Measurements from ENCODE around the gene ROBO1. TPM values are rescaled to one million over a fixed set of nuclear protein-coding genes. Genes with fewer than 3 reads are reported as not detected.
A peak's percentile ranks its signal among the peaks of the same experiment; 100 is the strongest.

The ROBO1 gene
- total RNA-seq, 1 experiment from 2014 or later = 73.4 TPM

GRCh38 chr3:78799681-78800080 is 968.1 kb downstream of the ROBO1 start:
- no peak for DNase-seq
- Histone ChIP-seq H3K27ac (no peak overlapping the region), H3K36me3 (no peaks in the 10 kb centered on the region), H3K9me3 (replicated peaks) (no peaks in the 10 kb centered on the region), H3K4me1 (peaks cover 7% of the 10 kb centered on the region), H3K4me3 (no peak overlapping the region), H3K27me3 (no peaks in the 10 kb centered on the region)

GRCh38 chr3:78798266-78798832 is 969.4 kb downstream of the ROBO1 start:
- no peaks in the 10 kb centered on the region for H3K9me3 ChIP-seq (replicated peaks)
- H3K27ac ChIP-seq = no peak overlapping the region
- H3K27me3 ChIP-seq = no peaks in the 10 kb centered on the region
- peaks cover 15% of the 10 kb centered on the region for H3K4me1 ChIP-seq
- no peak for DNase-seq
- H3K36me3 ChIP-seq = no peaks in the 10 kb centered on the region
- no peak overlapping the region for H3K4me3 ChIP-seq

GRCh38 chr3:78794431-78794830 is 973.4 kb downstream of the ROBO1 start:
- peak overlapping the region; percentile 55 for H3K27ac ChIP-seq
- no peaks in the 10 kb centered on the region for H3K9me3 ChIP-seq (replicated peaks)
- peaks cover 32% of the 10 kb centered on the region for H3K4me1 ChIP-seq
- no peaks in the 10 kb centered on the region for H3K27me3 ChIP-seq
- no peak overlapping the region for H3K4me3 ChIP-seq
- no peaks in the 10 kb centered on the region for H3K36me3 ChIP-seq
- DNase-seq = peak; percentile 59 to 76

GRCh38 chr3:78792733-78793132 is 975.1 kb downstream of the ROBO1 start:
- DNase-seq = no peak
- Histone ChIP-seq H3K27ac (no peak overlapping the region), H3K27me3 (no peaks in the 10 kb centered on the region), H3K36me3 (no peaks in the 10 kb centered on the region), H3K9me3 (replicated peaks) (no peaks in the 10 kb centered on the region), H3K4me1 (peaks cover 32% of the 10 kb centered on the region), H3K4me3 (no peak overlapping the region)

- H3K4me3 ChIP-seq = no peak overlapping the region
- H3K4me1 ChIP-seq = peaks cover 32% of the 10 kb centered on the region
- H3K9me3 ChIP-seq (replicated peaks) = no peaks in the 10 kb centered on the region
Observed at GRCh38 chr3:78792212-78792611, 975.6 kb downstream of the ROBO1 start.

GRCh38 chr3:78791753-78792152 is 976.0 kb downstream of the ROBO1 start:
- Histone ChIP-seq H3K27ac (peak overlapping the region; percentile 43), H3K9me3 (replicated peaks) (no peaks in the 10 kb centered on the region), H3K4me3 (no peak overlapping the region), H3K4me1 (peaks cover 32% of the 10 kb centered on the region), H3K36me3 (no peaks in the 10 kb centered on the region), H3K27me3 (no peaks in the 10 kb centered on the region)
- peak; percentile 50 to 70 for DNase-seq

More at GRCh38 chr3:78792212-78792611, 975.6 kb downstream of the ROBO1 start:
- DNase-seq = no peak
- Histone ChIP-seq H3K36me3 (no peaks in the 10 kb centered on the region), H3K27ac (no peak overlapping the region), H3K27me3 (no peaks in the 10 kb centered on the region)

GRCh38 chr3:78788839-78789238 is 979.0 kb downstream of the ROBO1 start:
- Histone ChIP-seq H3K27ac (no peak overlapping the region), H3K9me3 (replicated peaks) (no peaks in the 10 kb centered on the region), H3K4me1 (peaks cover 20% of the 10 kb centered on the region)

GRCh38 chr3:78785004-78785403 is 982.8 kb downstream of the ROBO1 start:
- Histone ChIP-seq H3K27me3 (no peaks in the 10 kb centered on the region), H3K9me3 (replicated peaks) (no peaks in the 10 kb centered on the region), H3K36me3 (no peaks in the 10 kb centered on the region), H3K4me1 (no peaks in the 10 kb centered on the region), H3K27ac (no peak overlapping the region), H3K4me3 (no peak overlapping the region)
- no peak for DNase-seq

More at GRCh38 chr3:78788839-78789238, 979.0 kb downstream of the ROBO1 start:
- no peak for DNase-seq
- no peaks in the 10 kb centered on the region for H3K36me3 ChIP-seq
- no peaks in the 10 kb centered on the region for H3K27me3 ChIP-seq
- no peak overlapping the region for H3K4me3 ChIP-seq

- Histone ChIP-seq H3K4me3 (no peak overlapping the region), H3K27ac (no peak overlapping the region), H3K36me3 (no peaks in the 10 kb centered on the region), H3K4me1 (no peaks in the 10 kb centered on the region), H3K9me3 (replicated peaks) (no peaks in the 10 kb centered on the region), H3K27me3 (no peaks in the 10 kb centered on the region)
- DNase-seq = no peak
Observed at GRCh38 chr3:78781351-78781750, 986.4 kb downstream of the ROBO1 start.

- H3K4me1 ChIP-seq = no peaks in the 10 kb centered on the region
- no peak for DNase-seq
Observed at GRCh38 chr3:78765671-78766485, 1001.9 kb downstream of the ROBO1 start.

GRCh38 chr3:78764634-78765033 is 1003.2 kb downstream of the ROBO1 start:
- no peaks in the 10 kb centered on the region for H3K27me3 ChIP-seq
- no peak for DNase-seq
- no peaks in the 10 kb centered on the region for H3K36me3 ChIP-seq
- no peaks in the 10 kb centered on the region for H3K4me1 ChIP-seq
- no peak overlapping the region for H3K4me3 ChIP-seq
- no peaks in the 10 kb centered on the region for H3K9me3 ChIP-seq (replicated peaks)
- no peak overlapping the region for H3K27ac ChIP-seq

More at GRCh38 chr3:78765671-78766485, 1001.9 kb downstream of the ROBO1 start:
- H3K9me3 ChIP-seq (replicated peaks) = no peaks in the 10 kb centered on the region
- H3K36me3 ChIP-seq = no peaks in the 10 kb centered on the region
- H3K4me3 ChIP-seq = no peak overlapping the region
- H3K27me3 ChIP-seq = no peaks in the 10 kb centered on the region
- no peak overlapping the region for H3K27ac ChIP-seq

- no peaks in the 10 kb centered on the region for H3K36me3 ChIP-seq
- H3K27me3 ChIP-seq = no peaks in the 10 kb centered on the region
- no peak overlapping the region for H3K27ac ChIP-seq
- no peaks in the 10 kb centered on the region for H3K4me1 ChIP-seq
- no peaks in the 10 kb centered on the region for H3K9me3 ChIP-seq (replicated peaks)
- H3K4me3 ChIP-seq = no peak overlapping the region
- DNase-seq = no peak
Observed at GRCh38 chr3:78762121-78762520, 1005.7 kb downstream of the ROBO1 start.

- no peaks in the 10 kb centered on the region for H3K36me3 ChIP-seq
- no peak for DNase-seq
- H3K27me3 ChIP-seq = no peaks in the 10 kb centered on the region
- H3K9me3 ChIP-seq (replicated peaks) = no peaks in the 10 kb centered on the region
- no peak overlapping the region for H3K4me3 ChIP-seq
- no peaks in the 10 kb centered on the region for H3K4me1 ChIP-seq
- no peak overlapping the region for H3K27ac ChIP-seq
Observed at GRCh38 chr3:78761126-78761525, 1006.7 kb downstream of the ROBO1 start.

GRCh38 chr3:78757731-78758130 is 1010.1 kb downstream of the ROBO1 start:
- no peak for DNase-seq
- Histone ChIP-seq H3K27me3 (no peaks in the 10 kb centered on the region), H3K4me3 (no peak overlapping the region), H3K9me3 (replicated peaks) (no peaks in the 10 kb centered on the region), H3K4me1 (peaks cover 18% of the 10 kb centered on the region), H3K27ac (no peak overlapping the region), H3K36me3 (no peaks in the 10 kb centered on the region)

- no peaks in the 10 kb centered on the region for H3K36me3 ChIP-seq
- H3K4me1 ChIP-seq = peaks cover 18% of the 10 kb centered on the region
- no peaks in the 10 kb centered on the region for H3K27me3 ChIP-seq
- H3K9me3 ChIP-seq (replicated peaks) = no peaks in the 10 kb centered on the region
- H3K27ac ChIP-seq = peak overlapping the region; percentile 87
- no peak overlapping the region for H3K4me3 ChIP-seq
- peak; percentile 42 to 78 for DNase-seq
Observed at GRCh38 chr3:78754066-78754743, 1013.6 kb downstream of the ROBO1 start.

Data from SJCRH30 (cell line).